ENCODE data around the gene POLR1A.

- TF ChIP-seq CTCF (IDR thresholded peaks at IDR 0.05) (no peak), EZH2 (IDR thresholded peaks at IDR 0.05) (no peak)
Measured at GRCh38 chr2:86135653-86136052, 30.0 kb upstream of the POLR1A start.
